GM23338 (cell line): ENCODE results near the gene EFNB2. TPM values are rescaled to one million over a fixed set of nuclear protein-coding genes. Genes with fewer than 3 reads are reported as not detected.

ENCODE experiments used
- ATAC-seq: fragments of 200-7000 bp; cut with Tn5 transposase; 3 replicates; pipeline ENCODE4 v1.9.1; 2020
- DNase-seq: peaks from one replicate; pipeline ENCODE4 v3.0.0-alpha.2; 2015; ENCODE audit warnings: low spot score
- H2AFZ ChIP-seq: fragments of 200-600 bp; sonication (generic); 2 replicates; pipeline ENCODE4 v1.8.0; 2016; ENCODE audit warnings: antibody characterized with exemption, mild to moderate bottlenecking, moderate library complexity
- H3F3A ChIP-seq: fragments of 200-600 bp; sonication (generic); replicated peaks from 2 replicates; pipeline ENCODE4 v1.8.0; 2017; ENCODE audit warnings: antibody characterized with exemption, mixed run types, low read depth
- H3K27ac ChIP-seq: fragments of 200-600 bp; sonication (generic); 2 replicates; pipeline ENCODE4 v1.6.1; 2016; ENCODE audit warnings: low read depth
- H3K27me3 ChIP-seq: fragments of 200-600 bp; sonication (generic); 2 replicates; pipeline ENCODE4 v1.8.0; 2016; ENCODE audit warnings: mild to moderate bottlenecking, mixed run types, moderate library complexity; ENCODE audit not compliant: insufficient read depth
- H3K36me3 ChIP-seq: fragments of 200-600 bp; sonication (generic); 2 replicates; pipeline ENCODE4 v1.8.0; 2016; ENCODE audit warnings: mild to moderate bottlenecking; ENCODE audit not compliant: insufficient read depth
- H3K4me1 ChIP-seq: fragments of 200-600 bp; sonication (generic); 2 replicates; pipeline ENCODE4 v1.8.0; 2016; ENCODE audit warnings: mild to moderate bottlenecking, moderate library complexity; ENCODE audit not compliant: insufficient read depth
- H3K4me2 ChIP-seq: fragments of 200-600 bp; sonication (generic); 2 replicates; pipeline ENCODE4 v1.7.1; 2017; ENCODE audit warnings: mixed run types
- H3K4me3 ChIP-seq: fragments of 200-600 bp; sonication (generic); 2 replicates; pipeline ENCODE4 v1.6.1; 2016; ENCODE audit warnings: mixed run types
- H3K79me2 ChIP-seq: fragments of 200-600 bp; sonication (generic); replicated peaks from 2 replicates; pipeline ENCODE4 v1.8.0; 2017; ENCODE audit warnings: mild to moderate bottlenecking; ENCODE audit not compliant: insufficient read depth
- H3K9me2 ChIP-seq: fragments of 200-600 bp; sonication (generic); 2 replicates; pipeline ENCODE4 v1.8.0; 2017; ENCODE audit not compliant: insufficient read depth
- H4K20me1 ChIP-seq: fragments of 200-600 bp; sonication (generic); replicated peaks from 2 replicates; pipeline ENCODE4 v1.8.0; 2017; ENCODE audit warnings: mild to moderate bottlenecking; ENCODE audit not compliant: insufficient read depth
- H3K27ac Mint-ChIP-seq: 2 replicates; pipeline ENCODE4 v1.8.0; 2020; ENCODE audit warnings: inconsistent platforms, mild to moderate bottlenecking, moderate library complexity, mixed read lengths
- H3K27me3 Mint-ChIP-seq: 3 replicates; pipeline ENCODE4 v1.8.0; 2022; ENCODE audit warnings: low read depth, mild to moderate bottlenecking, moderate library complexity, mixed read lengths, inconsistent platforms; ENCODE audit not compliant: insufficient read depth, poor library complexity
- H3K36me3 Mint-ChIP-seq: 3 replicates; pipeline ENCODE4 v1.8.0; 2021; ENCODE audit warnings: low read depth, mild to moderate bottlenecking, inconsistent platforms, moderate library complexity, mixed read lengths
- H3K4me1 Mint-ChIP-seq: 3 replicates; pipeline ENCODE4 v1.8.0; 2020; ENCODE audit warnings: mild to moderate bottlenecking, inconsistent platforms, mixed read lengths
- H3K4me3 Mint-ChIP-seq: 3 replicates; pipeline ENCODE4 v1.8.0; 2021; ENCODE audit warnings: moderate library complexity, mild to moderate bottlenecking, inconsistent platforms, mixed read lengths
- H3K9me3 Mint-ChIP-seq: 3 replicates; pipeline ENCODE4 v1.8.0; 2020; ENCODE audit warnings: moderate library complexity, mild to moderate bottlenecking, inconsistent platforms, mixed read lengths
- CREB1 ChIP-seq: fragments of 250-450 bp; sonication (Bioruptor Pico); IDR thresholded peaks from 2 replicates; pipeline ENCODE4 v1.5.0; 2020; ENCODE audit warnings: low read depth, mild to moderate bottlenecking, moderate library complexity
- CTCF ChIP-seq, 2 experiments: fragments of 200-600 bp in 1 of 2; sonication (generic) in 1 of 2; conservative IDR thresholded peaks; 2 replicates each; pipeline versions ENCODE4 v1.5.1 to v1.6.1; 2016 to 2017; ENCODE audit warnings: antibody characterized with exemption in 2 of 2, low read depth in 2 of 2, mild to moderate bottlenecking in 2 of 2, moderate library complexity in 1 of 2
- ETS1 ChIP-seq: IDR thresholded peaks from 2 replicates; pipeline ENCODE4 v1.6.1; 2016; ENCODE audit warnings: antibody characterized with exemption
- EZH2 ChIP-seq: fragments of 200-600 bp; sonication (generic); IDR thresholded peaks from one replicate; pipeline ENCODE4 v1.8.0; 2017; ENCODE audit warnings: antibody characterized with exemption, mild to moderate bottlenecking, low read depth; ENCODE audit not compliant: unreplicated experiment
- EZH2phosphoT487 ChIP-seq: fragments of 200-600 bp; sonication (generic); IDR thresholded peaks from one replicate; pipeline ENCODE4 v1.8.1; 2018; ENCODE audit warnings: antibody characterized with exemption; ENCODE audit not compliant: unreplicated experiment
- JUNB ChIP-seq: IDR thresholded peaks from one replicate; pipeline ENCODE4 v1.6.1; 2016; ENCODE audit warnings: antibody characterized with exemption; ENCODE audit not compliant: unreplicated experiment
- NANOG ChIP-seq: IDR thresholded peaks from 2 replicates; pipeline ENCODE4 v1.6.1; 2016; ENCODE audit warnings: antibody characterized with exemption, borderline replicate concordance
- POLR2AphosphoS5 ChIP-seq: IDR thresholded peaks from 2 replicates; pipeline ENCODE4 v1.6.1; 2016; ENCODE audit warnings: antibody characterized with exemption, low read depth
- REST ChIP-seq: IDR thresholded peaks from one replicate; pipeline ENCODE4 v1.6.1; 2018; ENCODE audit warnings: antibody characterized with exemption; ENCODE audit not compliant: unreplicated experiment
- STAT1 ChIP-seq: IDR thresholded peaks from one replicate; pipeline ENCODE4 v1.6.1; 2016; ENCODE audit warnings: antibody characterized with exemption; ENCODE audit not compliant: unreplicated experiment
- ZNF114 ChIP-seq: fragments of 250-450 bp; sonication (Bioruptor Pico); IDR thresholded peaks from 2 replicates; pipeline ENCODE4 v1.5.0; 2020; ENCODE audit warnings: mild to moderate bottlenecking, moderate library complexity
- ZNF331 ChIP-seq: fragments of 250-450 bp; sonication (Bioruptor Pico); IDR thresholded peaks from 2 replicates; pipeline ENCODE4 v1.5.0; 2020; ENCODE audit warnings: low read depth, mild to moderate bottlenecking, moderate library complexity
- ZNF462 ChIP-seq: fragments of 250-450 bp; sonication (Bioruptor Pico); IDR thresholded peaks from 2 replicates; pipeline ENCODE4 v1.5.0; 2020; ENCODE audit warnings: mild to moderate bottlenecking, moderate library complexity
- polyA plus RNA-seq: library from polyadenylated mRNA; unstranded; fragments of >200 nt; fragmentation: Nextera tagmentation; extraction: Ambion mirVana; gene quantifications from 2 replicates; pipeline ENCODE4 v1.2.1, GENCODE V29; 2016
- total RNA-seq: library from RNA; depleted of rRNA; stranded (reverse); fragments of >200 nt; shearing (Covaris generic); gene quantifications from 2 replicates; pipeline ENCODE4 v1.2.3, GENCODE V29; 2014

Gene EFNB2
- total and polyA plus RNA-seq, 2 experiments from 2014 or later = 5.7 to 10.9 TPM

DNA sequence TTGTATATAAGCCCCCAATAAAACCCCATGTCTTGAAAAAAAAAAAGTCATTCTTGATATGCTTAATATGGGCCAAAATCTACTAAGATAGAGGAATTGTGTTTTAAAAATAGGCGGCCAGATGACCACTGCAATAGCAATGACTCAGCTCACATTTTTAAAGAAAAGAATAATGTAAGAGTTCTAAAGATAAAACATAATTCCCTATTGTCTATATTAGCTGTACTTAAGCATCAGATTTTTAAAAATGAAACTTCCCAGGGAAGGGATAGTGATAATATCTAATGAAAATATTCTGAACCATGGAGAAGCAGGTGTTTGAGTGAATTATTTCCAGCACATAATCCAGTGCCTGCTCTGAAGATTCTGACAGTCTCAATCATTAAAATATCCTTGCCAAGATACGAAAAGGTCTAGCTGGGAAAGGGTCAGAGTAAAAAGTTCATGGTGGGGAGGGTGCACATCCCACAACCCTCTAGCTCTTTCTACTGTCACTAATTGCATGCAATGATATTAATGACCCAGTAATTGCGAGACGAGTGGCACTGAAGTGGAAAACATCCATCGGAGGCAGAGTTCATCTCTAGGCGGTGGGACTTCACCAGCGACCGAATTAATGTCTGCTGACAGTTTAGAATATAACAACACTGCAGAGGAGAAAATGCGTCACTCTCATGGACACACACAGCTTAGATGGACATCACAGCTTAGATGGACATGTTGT, 31.6 kb downstream of the EFNB2 start (continued):
- no peak for TF ChIP-seq ZNF114 (CRISPR knock-in tag)

DNA sequence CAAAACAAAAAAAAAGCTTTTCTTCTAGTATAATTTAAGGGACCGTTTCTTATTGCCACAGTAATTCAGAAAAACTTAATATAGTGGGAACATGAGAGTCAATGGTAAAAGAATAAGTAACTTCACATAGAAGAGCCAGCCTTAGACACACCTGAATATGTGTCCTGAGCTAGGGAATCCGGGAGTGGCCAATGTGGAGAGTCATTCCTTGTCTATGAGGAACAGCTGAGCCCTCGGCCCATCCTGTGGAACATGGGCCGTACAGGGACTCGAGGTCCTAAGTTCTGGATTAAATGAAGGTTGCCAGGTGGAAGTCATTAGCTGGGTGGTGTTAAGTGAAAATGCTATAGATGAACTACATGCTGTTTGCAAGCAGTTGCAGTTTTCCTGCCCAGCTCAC, 32.2 kb downstream of the EFNB2 start:
- H3K27me3 ChIP-seq = no peaks in the 10 kb centered on the region
- DNase-seq (no peak), ATAC-seq (no peak)
- no peaks in the 10 kb centered on the region for H3K9me2 ChIP-seq
- Mint-ChIP-seq H3K4me3 (no peak overlapping the region), H3K27me3 (no peaks in the 10 kb centered on the region), H3K4me1 (peaks cover 31% of the 10 kb centered on the region), H3K27ac (peak overlapping the region; percentile 72), H3K9me3 (no peaks in the 10 kb centered on the region), H3K36me3 (no peaks in the 10 kb centered on the region)
- peaks cover 31% of the 10 kb centered on the region for H3K4me1 ChIP-seq
- TF ChIP-seq ETS1 (no peak), CREB1 (no peak), ZNF462 (CRISPR knock-in tag) (no peak), EZH2phosphoT487 (no peak), REST (no peak), ZNF331 (CRISPR knock-in tag) (no peak), EZH2 (no peak), STAT1 (no peak), POLR2AphosphoS5 (no peak), NANOG (no peak), JUNB (no peak), ZNF114 (CRISPR knock-in tag) (no peak), CTCF (conservative IDR thresholded peaks at IDR 0.05; ENCODE audit: low read depth in 2 of 2) (no peak)
- no peaks in the 10 kb centered on the region for H4K20me1 ChIP-seq
- no peak overlapping the region for H3K4me2 ChIP-seq
- H3K27ac ChIP-seq = no peak overlapping the region
- no peak overlapping the region for H3K4me3 ChIP-seq
- H3F3A ChIP-seq = no peaks in the 10 kb centered on the region
- no peak overlapping the region for H2AFZ ChIP-seq
- H3K79me2 ChIP-seq = peaks cover 58% of the 10 kb centered on the region
- no peaks in the 10 kb centered on the region for H3K36me3 ChIP-seq
